Prostate gland (tissue), 2 donors: ENCODE data around the gene AGR2.
"Not testable (repeated sequence)": the region's sequence is repeated elsewhere in the genome, so short reads cannot be mapped to it uniquely, and the experiment has no call there.

Experiments
- POLR2A ChIP-seq: fragments of 450-650 bp; IDR thresholded peaks from one replicate; pipeline ENCODE4 v1.6.1; 2016; ENCODE audit warnings: antibody characterized with exemption, mild to moderate bottlenecking
- TF ChIP-seq, protein P1 (sequence below), 4 experiments: fragments of 200-600 bp in 2 of 4; fragments of 450-650 bp in 2 of 4; sonication (generic) in 2 of 4; IDR thresholded peaks; 1 replicate in 3 of 4; 2 replicates in 1 of 4; pipeline ENCODE4 v1.5.1; 2016 to 2019; ENCODE audit warnings: antibody characterized with exemption in 4 of 4, mild to moderate bottlenecking in 2 of 4, moderate library complexity in 2 of 4

DNA sequence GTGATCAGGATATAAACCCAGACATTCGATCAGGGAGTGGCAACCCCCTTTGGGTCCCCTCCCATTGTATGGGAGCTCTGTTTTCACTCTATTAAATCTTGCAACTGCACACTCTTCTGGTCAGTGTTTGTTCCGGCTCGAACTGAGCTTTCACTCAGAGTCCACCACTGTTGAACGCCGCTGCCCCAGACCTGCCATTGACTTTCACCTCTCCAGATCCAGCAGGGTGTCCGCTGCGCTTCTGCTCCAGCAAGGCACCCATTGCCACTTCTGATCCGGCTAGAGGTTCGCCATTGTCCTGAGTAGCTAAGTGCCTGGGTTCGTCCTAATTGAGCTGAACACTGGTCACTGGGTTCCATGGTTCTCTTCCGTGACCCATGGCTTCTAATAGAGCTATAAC lies 48.4 kb upstream of the AGR2 start:
- TF ChIP-seq POLR2A = not testable (repeated sequence)
- TF ChIP-seq, protein P1, sequence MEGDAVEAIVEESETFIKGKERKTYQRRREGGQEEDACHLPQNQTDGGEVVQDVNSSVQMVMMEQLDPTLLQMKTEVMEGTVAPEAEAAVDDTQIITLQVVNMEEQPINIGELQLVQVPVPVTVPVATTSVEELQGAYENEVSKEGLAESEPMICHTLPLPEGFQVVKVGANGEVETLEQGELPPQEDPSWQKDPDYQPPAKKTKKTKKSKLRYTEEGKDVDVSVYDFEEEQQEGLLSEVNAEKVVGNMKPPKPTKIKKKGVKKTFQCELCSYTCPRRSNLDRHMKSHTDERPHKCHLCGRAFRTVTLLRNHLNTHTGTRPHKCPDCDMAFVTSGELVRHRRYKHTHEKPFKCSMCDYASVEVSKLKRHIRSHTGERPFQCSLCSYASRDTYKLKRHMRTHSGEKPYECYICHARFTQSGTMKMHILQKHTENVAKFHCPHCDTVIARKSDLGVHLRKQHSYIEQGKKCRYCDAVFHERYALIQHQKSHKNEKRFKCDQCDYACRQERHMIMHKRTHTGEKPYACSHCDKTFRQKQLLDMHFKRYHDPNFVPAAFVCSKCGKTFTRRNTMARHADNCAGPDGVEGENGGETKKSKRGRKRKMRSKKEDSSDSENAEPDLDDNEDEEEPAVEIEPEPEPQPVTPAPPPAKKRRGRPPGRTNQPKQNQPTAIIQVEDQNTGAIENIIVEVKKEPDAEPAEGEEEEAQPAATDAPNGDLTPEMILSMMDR (IDR thresholded peaks at IDR 0.05) = not testable (repeated sequence)
